Fibroblast of skin of right biceps (primary cell): ENCODE data around the gene KLK10.

Experiments
- DNase-seq: peaks from one replicate; pipeline ENCODE4 v3.0.0-alpha.2; 2013

The KLK10 gene

GRCh38 chr19:51019544-51019925 is at the start of gene KLK10:
Gene KLK10, minus strand, starts transcription at chr19:51019709. Its CDS starts 579 bp downstream, at chr19:51019130.
- no peak for DNase-seq

DNA sequence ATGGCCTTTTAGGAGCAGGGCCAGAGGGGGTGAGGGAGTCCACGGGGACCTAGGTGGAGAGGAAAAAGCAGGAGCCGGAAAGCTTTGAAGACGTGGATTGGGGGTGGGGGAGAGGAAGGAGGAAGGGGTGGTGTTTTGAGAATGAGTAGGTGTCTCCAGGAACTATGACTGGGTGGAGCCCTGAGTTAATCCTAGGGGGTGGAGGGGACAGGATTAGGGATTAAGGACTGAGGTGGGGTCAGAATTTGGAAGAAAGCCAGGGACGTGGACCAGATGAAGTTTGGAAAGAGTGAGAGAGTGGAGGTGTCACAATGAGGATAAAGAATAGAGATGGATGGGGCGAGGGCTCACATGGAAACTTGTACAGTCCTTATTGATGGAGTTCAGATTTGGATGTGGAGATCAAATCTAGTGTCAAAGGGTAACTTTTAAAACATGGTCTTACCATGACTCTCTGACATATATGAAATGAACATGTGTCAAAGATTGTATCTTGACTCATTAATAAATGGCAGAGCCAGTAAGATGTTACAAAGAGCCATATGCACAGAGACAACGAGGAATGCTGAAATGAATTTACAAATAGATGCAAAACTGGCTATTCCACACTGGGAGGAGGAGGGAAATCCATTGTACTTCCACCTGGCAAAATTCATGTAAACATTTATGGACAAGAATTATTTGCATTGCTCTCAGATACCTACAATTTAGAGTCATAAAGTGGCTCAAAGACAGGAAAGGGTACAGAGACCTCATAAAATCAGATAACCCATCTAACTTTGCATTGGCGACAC is 47.1 kb upstream of the KLK10 start:
- no peak for DNase-seq

GRCh38 chr19:51065221-51065960 is 45.9 kb upstream of the KLK10 start:
- DNase-seq = no peak

GRCh38 chr19:51064534-51065220 is 45.2 kb upstream of the KLK10 start, which contains the start of gene KLK13:
Gene KLK13, minus strand, starts transcription at chr19:51065092. Its CDS starts 25 bp downstream, at chr19:51065067.
- DNase-seq = no peak

GRCh38 chr19:51063664-51064063 is 44.2 kb upstream of the KLK10 start:
- no peak for DNase-seq

DNA sequence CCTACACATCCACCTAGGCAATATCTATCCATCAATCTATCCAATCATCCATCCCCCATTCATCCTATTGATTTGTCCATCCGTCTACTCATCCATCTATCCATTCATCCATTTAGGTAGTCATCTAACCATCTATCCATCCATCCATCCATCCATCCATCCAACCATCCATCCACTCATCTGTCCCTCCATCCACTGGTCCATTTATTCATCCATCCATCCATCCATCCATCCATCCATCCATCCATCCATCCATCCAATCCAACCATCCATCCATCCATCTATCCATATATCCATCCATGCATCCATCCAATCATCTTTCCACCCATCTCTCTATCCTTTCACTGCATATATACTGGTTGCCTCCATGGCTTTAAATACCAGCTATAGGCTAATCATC is 41.5 kb upstream of the KLK10 start:
- no peak for DNase-seq

DNA sequence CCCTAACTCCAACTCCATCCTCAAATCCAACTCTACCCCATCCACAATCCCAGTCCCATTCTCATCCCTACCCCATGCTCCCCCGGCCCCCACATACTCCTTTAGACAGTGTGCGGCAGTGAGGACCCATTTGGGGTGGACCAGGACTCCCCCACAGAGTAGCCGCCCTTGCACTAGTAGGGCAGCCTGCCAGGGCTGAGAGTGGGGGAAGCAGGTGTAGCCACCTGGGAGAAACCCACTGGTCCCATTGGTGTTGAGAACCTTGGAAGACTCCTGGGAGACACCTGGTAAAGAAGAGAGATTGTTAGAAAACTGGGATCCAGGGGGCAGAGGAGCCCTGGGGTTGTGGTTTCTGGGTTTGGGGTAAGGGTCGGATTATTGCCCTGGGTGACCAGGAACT is 40.8 kb upstream of the KLK10 start:
- DNase-seq = no peak

- no peak for DNase-seq
Measured at GRCh38 chr19:51059715-51060114, 40.2 kb upstream of the KLK10 start.

DNA sequence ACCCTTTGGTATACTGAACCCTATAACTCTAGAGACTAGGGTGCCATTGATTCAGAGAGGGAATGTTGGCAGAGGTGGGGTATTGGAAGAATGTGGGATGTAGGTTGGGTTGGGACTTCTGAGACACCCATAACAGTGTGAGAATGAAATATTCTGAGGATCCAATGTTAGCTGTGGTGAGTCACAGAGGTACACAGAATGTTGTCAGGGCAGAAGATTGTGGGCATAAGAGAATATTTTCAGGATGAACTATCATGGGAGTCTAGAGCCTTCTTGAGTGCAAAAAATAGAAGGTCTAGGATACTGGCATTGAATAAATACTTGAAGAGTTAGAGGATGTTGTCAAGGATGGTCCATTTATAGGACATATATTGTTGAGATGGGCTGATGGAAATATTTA is 36.4 kb upstream of the KLK10 start:
- no peak for DNase-seq

- no peak for DNase-seq
Measured at GRCh38 chr19:51047031-51047335, 27.5 kb upstream of the KLK10 start.

DNA sequence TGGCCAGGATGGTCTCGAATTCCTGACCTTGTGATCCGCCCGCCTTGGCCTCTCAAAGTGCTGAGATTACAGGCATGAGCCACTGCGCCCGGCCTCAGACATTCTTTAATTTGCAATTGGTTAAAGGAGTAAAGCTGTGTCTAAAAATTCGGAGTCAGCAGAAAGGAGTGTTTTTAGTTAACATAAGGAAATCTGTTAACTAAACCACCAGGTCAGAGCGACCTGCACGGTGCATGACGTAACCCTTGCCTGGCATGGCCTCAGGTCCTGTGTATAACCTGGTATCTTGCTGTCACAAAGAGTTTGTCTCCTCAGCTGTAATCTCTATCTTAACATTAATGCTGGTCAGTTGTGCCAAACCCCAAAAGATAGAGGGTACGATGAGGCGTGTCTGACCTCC is 24.8 kb upstream of the KLK10 start:
- DNase-seq = no peak

DNA sequence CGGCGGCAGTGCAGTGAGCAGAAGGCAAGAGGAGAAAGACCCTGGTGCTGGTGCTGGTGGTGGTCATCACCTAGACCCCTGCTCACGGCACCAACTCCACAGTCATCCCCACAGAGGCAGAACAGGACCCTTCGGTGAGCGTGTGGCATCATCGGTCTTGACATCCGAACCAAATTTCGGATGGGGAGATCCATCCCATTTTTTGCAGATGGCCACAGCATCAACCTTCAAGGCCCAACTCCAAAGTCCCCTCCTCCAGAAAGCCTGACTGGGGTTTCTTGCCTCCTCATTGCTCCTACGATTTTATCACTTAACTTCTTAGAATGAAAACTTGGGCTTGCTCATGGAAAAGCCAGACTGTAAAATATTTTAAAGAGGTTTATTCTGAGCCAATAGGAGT is 24.0 kb upstream of the KLK10 start:
- DNase-seq = no peak

DNA sequence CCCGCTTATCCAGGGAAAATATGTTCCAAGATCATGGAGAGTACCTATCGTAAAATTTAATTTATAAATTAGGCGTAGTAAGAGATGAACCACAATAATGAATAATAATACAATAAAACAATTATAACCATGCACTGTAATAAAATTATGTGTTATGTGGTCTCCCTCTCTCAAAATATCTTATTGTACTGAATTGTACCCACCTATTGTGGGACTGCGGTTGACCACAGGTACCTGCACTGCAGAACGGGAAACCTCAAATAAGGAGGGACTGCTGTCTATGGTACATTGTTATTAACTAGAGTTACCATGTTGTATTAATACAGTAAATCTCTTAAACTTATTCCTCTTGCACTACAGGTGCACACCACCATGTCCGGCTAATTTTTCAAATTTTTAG is 20.6 kb upstream of the KLK10 start:
- no peak for DNase-seq

DNA sequence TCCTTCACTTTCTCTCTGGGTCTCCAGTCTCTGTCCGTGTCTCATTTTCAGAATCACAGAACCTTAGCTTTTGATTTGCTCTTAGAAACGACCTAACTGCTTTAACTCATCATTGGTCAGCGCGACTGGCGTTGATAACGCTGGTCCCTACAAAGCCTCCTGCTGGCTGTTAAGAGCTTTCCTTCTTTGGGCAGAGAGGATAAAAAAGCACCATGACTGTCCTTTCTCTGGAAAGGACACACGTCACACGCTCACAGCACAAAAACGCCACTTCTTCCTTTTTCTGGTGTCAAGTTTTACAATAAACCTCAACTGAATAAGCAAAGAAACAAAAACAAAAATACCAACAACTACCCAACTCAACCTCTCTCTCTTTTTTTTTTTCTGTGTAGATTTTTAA is 17.0 kb upstream of the KLK10 start:
- no peak for DNase-seq

DNA sequence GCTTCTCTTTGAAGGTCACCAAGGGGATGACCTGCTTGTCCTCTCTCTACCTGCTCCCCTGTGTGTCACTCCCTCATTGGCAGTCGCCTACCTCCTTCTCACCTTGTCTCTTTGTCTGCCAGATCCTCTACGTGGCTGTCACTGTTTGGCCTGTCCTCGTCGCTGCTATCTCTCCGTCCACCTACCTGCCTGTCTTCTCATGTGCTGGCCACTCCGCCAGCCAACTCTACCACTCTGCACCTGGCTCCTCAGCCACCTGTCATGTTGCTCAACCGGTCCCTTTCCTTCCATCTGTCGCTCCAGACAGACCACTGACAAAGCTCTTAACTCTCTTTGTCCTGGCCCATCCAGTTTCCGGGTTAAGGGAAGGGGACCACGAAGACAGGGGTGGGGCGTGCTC is 15.2 kb upstream of the KLK10 start, which contains the start of gene KLK12:
Gene KLK12 (minus strand): TSS at position 299 of the 400 bp plus-strand sequence. CDS start 381 bp downstream, outside the sequence.
- no peak for DNase-seq

DNA sequence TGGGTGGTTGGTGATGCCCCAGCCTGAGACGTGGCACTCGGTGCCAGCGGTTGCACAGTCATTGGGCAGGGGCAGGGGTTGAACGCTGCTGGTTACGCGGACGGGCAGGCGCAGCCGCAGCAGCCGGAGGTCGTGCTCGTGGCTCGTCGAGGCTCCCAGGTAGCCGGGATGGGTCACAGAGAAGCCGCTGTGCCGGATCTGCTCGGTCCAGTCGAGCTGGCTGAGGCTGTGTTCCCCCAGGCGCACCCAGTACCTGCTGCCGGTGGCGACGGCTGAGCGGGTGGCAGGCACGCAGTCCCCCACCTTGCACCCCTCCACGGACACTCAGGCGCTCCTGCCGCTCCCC is 12.3 kb upstream of the KLK10 start:
- no peak for DNase-seq

DNA sequence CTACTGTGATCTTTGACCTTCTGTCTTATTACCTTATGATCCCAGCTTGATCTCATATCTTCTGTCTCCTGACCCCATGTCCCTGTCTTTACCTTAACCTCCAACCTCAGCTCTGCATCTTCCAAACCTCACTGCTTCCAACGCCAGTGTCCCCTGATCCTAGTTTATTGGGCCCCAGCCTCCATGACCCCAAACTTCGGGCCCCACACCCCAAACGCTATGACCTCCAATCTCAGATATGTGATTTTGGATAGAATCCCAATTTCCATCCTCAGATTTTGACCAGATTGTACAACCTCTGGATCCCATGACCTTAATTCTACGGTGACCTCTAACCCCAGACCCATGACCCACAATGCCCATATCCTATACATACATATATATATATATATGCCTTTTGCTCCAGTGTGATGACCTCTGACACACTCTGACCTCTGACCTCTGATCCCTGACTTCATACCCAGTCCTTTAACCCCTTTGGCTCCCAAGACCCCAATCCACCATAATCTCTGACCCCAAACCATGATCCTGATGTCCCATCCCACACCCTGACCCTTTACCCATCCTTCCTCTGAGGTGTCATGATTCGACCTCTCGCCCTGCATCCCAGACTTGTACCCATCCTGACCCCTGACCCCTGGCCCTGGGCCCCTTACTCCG is 11.8 kb upstream of the KLK10 start:
- no peak for DNase-seq

DNA sequence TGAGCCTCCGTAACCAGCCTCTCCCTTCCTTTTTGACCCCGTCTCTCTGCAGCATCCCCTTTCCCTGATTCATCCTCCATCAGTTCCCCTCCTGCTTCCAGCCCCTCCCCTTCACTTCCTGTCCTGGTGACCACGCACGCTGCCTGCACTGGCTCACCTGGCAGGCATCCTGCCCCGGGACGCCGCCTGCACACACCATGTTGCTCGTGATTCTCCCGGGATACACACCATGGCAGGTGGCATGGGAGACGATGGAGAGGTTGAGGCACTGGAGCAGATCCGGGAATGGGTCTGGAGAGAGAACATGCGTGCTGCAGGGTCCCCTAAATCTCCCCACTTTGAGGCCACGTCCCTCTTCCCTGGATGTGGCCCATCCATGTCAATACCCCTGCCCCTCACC is 11.1 kb upstream of the KLK10 start:
- DNase-seq = no peak

DNA sequence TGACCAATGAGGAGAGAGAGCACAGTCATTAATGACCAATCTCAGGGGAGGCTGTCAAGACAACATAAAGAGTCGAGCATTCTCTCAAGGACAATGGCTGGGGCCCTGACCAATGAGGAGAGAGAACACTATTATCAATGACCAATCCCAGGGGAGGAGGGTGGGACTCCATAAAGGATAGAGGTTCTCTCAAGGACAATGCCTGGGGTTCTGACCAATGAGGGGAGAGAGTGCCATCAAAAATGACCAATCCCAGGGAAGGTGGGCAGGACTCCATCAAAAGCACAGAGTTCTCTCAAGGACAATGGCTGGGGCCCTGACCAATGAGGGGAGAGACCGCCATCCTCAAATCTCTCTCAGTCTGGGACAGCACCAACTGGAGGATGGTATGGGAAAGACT is 10.2 kb upstream of the KLK10 start:
- no peak for DNase-seq

DNA sequence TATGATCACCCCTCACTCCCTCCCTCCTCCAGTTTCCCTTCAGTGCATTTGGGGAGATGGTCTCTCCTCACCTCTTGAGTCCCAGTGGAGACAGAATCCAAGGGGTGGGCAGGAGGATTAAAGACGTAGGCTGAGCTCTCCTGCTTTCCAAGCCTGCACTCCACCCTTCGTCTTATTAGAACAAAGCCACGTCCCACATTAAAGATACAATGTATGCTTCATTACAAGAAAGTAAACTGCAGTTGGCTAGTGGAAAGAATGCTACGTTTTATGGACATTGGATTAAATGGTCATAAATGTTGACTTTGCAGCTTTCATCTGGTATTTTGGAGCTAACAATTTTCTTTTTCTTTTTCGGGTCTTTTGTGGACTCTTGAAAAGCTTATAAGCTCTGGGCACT is 8.4 kb upstream of the KLK10 start:
- no peak for DNase-seq

GRCh38 chr19:51027126-51027806 is 7.8 kb upstream of the KLK10 start:
- no peak for DNase-seq

- DNase-seq = no peak
Measured at GRCh38 chr19:51026554-51026831, 7.0 kb upstream of the KLK10 start, which contains the start of gene KLK11. Gene KLK11, minus strand, starts transcription at chr19:51026616. Its CDS starts 985 bp downstream, at chr19:51025631.
